GM10266 (cell line): ENCODE results near the gene PDGFA.
A peak's percentile ranks its signal among the peaks of the same experiment; 100 is the strongest.

ENCODE experiments used
- DNase-seq: peaks from one replicate; pipeline ENCODE4 v3.0.0; 2012; ENCODE audit errors: extremely low spot score
- TF ChIP-seq, protein P1 (sequence below): IDR thresholded peaks from 2 replicates; pipeline ENCODE4 v1.5.1; 2012; ENCODE audit warnings: mild to moderate bottlenecking, low read depth; ENCODE audit not compliant: control insufficient read depth, insufficient read depth; ENCODE audit errors: missing control alignments

Gene PDGFA

DNA sequence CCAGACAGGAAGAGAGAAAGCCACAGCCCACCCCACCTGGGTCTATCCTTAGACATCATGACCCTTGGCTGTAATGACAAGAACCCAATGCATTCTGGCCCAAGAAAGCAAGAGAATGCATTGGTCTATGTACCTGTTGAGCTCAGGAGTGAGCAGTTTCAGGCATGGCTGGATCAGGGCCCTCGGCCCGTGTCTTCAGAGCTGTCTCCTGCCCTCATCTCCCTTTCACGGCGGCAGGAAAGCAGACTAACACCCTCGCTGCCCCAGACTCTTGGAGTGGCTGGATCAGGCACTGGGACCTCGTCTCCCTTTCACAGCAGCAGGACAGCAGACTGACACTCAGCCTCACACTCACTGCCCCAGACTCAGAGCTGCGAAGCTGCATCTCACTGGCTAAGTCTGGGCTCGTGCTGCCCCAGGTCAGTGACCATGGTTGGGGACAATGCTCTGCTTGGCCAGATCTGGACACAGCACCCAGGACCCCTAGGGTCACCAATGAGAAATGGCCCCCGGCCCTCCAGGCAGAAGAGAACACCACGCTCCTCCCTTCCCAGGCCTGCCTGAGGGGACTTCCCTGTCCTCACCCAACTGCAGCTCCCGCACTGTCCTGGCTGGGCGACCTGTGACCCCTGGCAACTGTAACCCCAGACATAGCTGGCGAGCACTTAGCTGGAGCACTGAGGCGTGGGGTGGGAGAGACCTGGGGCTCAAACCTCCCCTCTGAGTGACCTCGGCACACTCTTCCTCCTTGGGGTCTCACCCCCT, 12.9 kb upstream of the PDGFA start:
- no peak for DNase-seq

GRCh38 chr7:531777-532176, 12.1 kb upstream of the PDGFA start:
- TF ChIP-seq, protein P1, sequence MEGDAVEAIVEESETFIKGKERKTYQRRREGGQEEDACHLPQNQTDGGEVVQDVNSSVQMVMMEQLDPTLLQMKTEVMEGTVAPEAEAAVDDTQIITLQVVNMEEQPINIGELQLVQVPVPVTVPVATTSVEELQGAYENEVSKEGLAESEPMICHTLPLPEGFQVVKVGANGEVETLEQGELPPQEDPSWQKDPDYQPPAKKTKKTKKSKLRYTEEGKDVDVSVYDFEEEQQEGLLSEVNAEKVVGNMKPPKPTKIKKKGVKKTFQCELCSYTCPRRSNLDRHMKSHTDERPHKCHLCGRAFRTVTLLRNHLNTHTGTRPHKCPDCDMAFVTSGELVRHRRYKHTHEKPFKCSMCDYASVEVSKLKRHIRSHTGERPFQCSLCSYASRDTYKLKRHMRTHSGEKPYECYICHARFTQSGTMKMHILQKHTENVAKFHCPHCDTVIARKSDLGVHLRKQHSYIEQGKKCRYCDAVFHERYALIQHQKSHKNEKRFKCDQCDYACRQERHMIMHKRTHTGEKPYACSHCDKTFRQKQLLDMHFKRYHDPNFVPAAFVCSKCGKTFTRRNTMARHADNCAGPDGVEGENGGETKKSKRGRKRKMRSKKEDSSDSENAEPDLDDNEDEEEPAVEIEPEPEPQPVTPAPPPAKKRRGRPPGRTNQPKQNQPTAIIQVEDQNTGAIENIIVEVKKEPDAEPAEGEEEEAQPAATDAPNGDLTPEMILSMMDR: no peak
- peak; percentile 71 for DNase-seq

More for the DNA sequence above, 12.9 kb upstream of the PDGFA start:
- TF ChIP-seq, protein P1: no peak

GRCh38 chr7:528451-528850, 8.8 kb upstream of the PDGFA start:
- DNase-seq: no peak
- TF ChIP-seq, protein P1: no peak

DNA sequence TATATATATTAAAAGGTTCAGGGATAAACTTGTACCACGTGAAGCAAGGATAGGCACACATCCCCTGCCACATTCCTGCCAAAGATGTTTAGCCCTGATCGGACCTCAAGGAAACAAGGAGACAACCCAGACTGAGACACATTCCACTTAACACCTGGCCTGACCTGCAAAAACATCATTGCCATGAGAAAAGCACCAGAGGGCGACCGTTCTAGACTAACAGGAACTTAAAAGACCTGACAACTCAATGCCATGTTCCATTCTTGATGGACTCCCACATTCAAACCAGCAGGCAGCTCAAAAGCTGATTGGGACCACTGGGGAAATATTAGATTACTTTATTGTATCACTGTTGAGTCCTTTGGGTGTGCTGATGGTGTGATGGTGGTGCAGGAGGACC, 8.1 kb upstream of the PDGFA start:
- no peak for DNase-seq
- TF ChIP-seq, protein P1: no peak

DNA sequence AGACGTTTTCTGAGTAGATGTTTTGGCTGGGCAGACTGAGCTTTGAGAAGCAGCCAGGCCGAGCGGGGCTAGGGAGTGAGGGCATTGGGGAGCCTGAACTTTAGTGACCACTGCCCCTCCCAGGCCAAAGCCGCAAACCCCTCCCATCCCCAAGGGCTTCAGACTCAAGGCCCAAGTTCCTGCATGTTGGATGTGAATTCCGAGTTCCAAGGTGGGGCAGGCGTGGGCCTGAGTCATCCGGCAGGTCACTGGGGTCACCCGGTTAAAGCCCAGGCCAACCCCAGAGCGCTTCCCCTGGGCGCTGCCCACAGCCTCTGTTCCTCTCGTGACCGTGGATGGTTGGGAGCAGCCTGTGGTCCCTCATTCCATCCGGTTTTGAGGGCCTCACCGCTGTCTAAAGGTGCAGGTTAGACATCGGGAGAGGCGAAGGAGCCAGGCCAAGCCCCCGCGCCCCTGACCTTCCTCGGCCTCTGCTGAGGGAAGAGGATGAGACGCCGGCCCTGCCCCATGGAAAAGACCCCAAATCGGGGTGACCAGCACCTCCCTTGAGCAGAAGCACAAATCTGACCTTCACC, 6.9 kb upstream of the PDGFA start:
- DNase-seq: no peak
- TF ChIP-seq, protein P1: no peak

- TF ChIP-seq, protein P1: no peak
- no peak for DNase-seq
Measured at GRCh38 chr7:525740-526139, 6.1 kb upstream of the PDGFA start.

DNA sequence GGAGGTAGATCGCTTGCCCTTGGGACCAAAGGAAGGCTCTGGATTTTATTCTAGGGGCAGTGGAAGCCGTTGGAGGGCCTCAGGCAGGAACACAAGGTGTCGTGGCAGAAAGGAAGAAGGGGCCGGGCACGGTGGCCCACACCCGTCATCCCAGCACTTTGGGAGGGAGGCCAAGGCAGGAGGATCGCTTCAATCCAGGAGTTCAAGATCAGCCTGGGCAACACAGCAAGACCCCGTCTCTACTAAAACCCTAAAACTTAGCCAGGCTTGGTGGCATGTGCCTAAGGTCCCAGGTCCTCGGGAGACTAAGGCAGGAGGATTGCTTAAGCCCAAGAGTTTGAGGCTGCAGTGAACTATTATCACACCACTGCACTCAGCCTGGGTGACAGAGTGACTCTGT, 5.2 kb upstream of the PDGFA start:
- no peak for DNase-seq
- TF ChIP-seq, protein P1: no peak
